HG02798 (cell line): ENCODE results near the gene ICAM5.

Experiments
- ATAC-seq: cut with Tn5 transposase; IDR thresholded peaks from one replicate; pipeline ENCODE4 v1.9.1; 2021; ENCODE audit warnings: mild to moderate bottlenecking; ENCODE audit not compliant: unreplicated experiment, poor library complexity

ICAM5 gene

DNA sequence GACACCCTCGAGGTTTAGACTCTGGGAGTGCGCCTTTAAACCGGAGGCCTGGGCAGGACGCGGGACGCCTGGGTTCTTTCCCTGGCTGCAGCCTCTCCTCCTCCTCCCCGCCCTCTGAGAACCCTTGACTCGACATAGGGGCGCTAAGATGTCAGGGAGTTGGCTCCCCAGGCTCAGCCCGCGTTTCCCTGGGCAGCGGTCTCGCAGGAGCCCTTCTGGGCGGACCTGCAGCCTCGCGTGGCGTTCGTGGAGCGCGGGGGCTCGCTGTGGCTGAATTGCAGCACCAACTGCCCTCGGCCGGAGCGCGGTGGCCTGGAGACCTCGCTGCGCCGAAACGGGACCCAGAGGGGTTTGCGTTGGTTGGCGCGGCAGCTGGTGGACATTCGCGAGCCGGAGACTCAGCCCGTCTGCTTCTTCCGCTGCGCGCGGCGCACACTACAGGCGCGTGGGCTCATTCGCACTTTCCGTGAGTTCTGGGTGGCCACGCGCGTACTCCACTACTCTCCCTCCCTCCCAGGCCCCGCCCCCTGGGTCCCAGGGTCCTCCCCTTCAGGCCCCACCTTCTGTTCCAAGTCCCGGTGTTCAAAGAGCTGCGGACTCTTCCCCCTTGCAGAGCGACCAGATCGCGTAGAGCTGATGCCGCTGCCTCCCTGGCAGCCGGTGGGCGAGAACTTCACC is 1.3 kb downstream of the ICAM5 start:
- ATAC-seq = no peak

DNA sequence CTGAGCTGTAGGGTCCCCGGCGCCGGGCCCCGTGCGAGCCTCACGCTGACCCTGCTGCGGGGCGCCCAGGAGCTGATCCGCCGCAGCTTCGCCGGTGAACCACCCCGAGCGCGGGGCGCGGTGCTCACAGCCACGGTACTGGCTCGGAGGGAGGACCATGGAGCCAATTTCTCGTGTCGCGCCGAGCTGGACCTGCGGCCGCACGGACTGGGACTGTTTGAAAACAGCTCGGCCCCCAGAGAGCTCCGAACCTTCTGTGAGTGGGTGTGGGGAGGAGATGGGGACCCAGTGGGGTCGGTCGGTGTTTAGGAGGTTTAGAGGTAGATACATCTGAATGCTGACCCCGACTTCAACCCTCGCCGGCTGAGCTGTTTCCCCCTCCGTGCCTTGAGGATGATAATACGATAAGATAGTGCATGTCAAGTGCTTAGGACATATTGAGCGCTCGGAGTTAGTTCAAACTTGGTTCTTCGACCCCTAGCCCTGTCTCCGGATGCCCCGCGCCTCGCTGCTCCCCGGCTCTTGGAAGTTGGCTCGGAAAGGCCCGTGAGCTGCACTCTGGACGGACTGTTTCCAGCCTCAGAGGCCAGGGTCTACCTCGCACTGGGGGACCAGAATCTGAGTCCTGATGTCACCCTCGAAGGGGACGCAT is 1.9 kb downstream of the ICAM5 start:
- ATAC-seq = no peak

DNA sequence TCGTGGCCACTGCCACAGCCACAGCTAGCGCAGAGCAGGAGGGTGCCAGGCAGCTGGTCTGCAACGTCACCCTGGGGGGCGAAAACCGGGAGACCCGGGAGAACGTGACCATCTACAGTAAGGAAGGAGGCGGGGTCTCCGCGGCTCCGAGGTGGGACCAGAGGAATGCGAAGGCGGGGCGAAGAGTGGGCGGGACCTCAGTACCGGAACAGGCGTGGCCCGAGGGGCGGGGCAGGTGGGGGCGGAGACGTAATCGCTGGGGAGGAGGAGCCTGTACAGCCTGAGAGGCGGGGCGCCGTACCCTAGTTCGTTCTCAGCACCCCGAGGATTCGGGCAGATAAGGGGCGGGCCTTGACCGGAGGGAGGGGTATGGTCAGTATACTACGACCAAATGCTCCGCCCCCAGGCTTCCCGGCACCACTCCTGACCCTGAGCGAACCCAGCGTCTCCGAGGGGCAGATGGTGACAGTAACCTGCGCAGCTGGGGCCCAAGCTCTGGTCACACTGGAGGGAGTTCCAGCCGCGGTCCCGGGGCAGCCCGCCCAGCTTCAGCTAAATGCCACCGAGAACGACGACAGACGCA is 2.5 kb downstream of the ICAM5 start:
- ATAC-seq = peak; percentile 53

DNA sequence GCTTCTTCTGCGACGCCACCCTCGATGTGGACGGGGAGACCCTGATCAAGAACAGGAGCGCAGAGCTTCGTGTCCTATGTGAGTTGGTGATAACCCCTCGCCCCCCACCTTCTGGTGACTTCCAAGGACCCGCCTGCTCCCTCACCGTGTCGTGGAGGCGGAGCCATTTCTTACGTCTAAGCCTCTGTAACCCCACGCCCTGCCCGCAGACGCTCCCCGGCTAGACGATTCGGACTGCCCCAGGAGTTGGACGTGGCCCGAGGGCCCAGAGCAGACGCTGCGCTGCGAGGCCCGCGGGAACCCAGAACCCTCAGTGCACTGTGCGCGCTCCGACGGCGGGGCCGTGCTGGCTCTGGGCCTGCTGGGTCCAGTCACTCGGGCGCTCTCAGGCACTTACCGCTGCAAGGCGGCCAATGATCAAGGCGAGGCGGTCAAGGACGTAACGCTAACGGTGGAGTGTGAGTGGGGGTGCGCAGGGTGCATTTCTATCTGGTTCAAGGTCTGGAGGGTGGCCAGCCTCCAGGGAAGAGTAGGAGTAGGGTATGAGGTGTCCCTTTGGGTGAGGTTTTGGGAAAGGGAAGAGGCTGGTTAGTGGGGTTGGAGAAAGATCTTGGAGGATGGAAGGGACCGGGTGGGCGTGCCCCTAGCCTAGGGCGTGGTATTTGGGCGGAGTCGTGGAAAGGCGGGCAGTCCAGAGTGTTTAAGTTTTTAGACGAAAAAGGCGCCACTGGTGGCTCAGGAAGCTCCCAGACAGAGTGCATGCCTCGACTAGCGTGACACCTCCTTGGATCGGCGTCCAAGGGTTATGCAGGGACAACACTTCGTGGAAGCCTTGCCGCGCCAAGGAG is 3.3 kb downstream of the ICAM5 start:
- no peak for ATAC-seq

DNA sequence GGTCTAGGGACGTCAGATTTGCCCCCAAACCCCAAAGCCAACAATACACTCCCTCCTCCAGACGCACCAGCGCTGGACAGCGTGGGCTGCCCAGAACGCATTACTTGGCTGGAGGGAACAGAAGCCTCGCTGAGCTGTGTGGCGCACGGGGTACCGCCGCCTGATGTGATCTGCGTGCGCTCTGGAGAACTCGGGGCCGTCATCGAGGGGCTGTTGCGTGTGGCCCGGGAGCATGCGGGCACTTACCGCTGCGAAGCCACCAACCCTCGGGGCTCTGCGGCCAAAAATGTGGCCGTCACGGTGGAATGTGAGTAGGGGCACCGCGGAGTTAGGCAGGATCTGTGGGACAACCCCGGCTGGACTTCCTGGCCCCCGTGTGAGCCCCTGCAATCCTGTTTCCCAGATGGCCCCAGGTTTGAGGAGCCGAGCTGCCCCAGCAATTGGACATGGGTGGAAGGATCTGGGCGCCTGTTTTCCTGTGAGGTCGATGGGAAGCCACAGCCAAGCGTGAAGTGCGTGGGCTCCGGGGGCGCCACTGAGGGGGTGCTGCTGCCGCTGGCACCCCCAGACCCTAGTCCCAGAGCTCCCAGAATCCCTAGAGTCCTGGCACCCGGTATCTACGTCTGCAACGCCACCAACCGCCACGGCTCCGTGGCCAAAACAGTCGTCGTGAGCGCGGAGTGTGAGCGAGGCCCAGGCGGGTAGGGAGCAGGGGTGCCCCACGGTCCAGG is 4.0 kb downstream of the ICAM5 start:
- no peak for ATAC-seq

DNA sequence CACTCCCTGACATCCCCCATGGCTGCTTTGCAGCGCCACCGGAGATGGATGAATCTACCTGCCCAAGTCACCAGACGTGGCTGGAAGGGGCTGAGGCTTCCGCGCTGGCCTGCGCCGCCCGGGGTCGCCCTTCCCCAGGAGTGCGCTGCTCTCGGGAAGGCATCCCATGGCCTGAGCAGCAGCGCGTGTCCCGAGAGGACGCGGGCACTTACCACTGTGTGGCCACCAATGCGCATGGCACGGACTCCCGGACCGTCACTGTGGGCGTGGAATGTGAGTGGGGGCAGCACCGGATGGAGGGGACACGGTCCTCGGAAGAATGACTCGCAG is 4.6 kb downstream of the ICAM5 start:
- no peak for ATAC-seq

DNA sequence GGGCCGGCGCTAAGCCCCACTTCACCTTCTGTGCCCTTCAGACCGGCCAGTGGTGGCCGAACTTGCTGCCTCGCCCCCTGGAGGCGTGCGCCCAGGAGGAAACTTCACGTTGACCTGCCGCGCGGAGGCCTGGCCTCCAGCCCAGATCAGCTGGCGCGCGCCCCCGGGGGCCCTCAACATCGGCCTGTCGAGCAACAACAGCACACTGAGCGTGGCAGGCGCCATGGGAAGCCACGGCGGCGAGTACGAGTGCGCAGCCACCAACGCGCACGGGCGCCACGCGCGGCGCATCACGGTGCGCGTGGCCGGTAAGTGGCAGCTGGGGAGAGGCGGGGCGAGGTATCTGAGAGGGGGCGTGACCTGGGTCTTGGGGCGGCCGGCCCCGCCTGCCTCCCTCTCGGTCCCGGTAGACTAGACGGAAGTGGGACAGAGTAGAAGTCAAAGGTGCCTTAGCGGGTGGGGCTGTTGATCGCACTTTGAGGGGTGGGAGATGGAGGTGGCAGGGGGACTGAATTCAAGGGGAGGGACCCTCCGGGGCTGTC is 5.6 kb downstream of the ICAM5 start:
- peak; percentile 48 for ATAC-seq

DNA sequence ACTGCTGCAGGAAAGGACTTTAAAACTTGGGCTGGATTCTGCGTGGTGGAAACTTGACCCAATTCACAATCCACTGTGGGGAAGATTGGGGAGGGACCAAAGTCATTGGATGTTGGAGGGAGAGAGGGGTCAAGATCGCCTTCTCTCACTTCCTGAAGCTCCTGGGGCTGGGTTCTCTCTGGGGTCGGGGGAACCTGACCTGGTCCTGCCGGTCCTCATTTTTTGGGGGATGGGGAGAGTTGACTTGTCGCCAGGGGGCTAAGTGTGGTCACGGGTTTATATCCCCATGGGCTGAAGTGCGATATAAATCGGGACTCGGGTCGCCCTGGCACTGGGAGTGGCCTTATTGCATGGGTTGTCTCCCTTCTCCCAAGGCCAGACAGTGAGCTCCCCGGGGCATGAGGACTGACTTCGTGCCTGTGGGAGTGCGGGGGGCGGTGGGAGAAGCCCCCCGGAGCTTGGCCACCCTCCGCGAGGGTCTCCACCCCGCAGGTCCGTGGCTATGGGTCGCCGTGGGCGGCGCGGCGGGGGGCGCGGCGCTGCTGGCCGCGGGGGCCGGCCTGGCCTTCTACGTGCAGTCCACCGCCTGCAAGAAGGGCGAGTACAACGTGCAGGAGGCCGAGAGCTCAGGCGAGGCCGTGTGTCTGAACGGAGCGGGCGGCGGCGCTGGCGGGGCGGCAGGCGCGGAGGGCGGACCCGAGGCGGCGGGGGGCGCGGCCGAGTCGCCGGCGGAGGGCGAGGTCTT is 6.3 kb downstream of the ICAM5 start:
- ATAC-seq = no peak

DNA sequence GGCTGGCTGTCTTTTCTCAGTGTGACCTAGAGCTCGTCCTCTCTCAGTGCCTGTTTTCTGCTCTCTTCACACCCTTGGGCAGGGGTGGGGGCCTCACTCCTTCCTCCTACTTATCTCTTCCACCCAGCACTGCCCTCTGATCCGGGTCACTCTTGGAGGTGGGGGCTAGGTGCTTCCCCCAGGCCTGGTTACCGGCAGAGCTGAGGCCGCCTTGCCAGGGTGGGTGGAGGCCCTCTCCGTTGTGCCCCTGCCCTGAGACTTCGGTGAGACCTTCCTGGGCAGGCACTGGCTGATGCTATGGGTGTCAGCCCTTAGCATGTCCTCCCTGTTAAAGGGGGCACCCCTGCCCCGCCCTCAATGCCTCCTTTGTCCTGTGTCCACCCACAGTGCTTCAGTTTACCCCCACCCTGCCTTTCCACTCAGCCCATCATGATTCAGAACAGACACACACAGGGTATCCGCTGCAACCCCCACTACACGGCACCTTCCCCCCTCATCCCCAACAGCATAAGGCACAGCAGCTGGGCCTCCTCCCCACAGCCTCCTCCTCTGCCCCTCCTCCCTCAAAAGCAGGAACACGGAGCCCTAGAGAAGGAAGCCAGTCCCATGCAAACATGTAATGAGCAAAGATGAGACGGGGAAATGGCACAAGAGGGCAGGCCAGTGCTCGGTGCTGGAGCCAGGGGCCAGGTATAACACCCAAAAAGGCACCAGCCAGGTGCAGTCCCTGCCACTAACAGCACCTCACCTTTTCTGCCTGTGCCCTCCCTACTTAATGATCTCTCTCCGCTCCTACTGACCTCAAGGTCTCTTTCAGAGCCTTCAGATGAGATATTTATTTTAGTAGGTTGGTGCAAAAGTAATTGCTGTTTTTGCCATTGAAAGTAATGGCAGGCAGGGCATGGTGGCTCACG is 10.1 kb downstream of the ICAM5 start:
- no peak for ATAC-seq

DNA sequence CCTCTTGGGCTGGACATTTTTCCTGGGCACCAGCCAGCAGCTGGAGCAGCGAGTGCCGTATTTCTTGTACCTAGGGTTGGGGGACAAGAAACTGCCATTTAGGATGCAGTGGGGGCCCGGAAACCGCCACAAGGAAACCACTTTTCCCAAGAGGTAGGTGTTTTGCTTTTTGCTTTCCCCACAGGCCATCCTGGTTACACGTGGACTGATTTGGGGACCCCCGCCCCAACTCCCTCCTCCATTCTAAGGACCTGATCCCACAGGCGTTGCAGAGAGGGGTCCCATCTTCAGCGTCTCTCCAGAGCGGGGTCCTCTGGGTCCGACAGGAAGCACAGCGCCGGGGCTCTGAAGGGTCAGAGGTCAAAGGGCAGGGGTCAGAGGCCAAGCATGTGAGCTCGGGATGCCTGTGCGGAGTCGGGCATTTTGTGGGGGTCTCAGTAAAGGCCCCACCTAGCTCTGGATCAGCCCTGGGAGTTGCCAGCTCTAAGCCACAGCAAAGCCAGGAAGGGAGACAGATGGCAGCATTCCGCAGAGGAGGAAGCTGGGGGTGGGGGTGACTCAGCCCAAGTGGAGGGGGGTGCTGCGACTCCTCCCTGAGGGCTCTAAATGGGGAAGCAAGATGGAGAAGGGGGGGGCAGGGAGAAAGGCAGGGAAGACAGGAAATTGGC is 15.5 kb downstream of the ICAM5 start:
- ATAC-seq = no peak

DNA sequence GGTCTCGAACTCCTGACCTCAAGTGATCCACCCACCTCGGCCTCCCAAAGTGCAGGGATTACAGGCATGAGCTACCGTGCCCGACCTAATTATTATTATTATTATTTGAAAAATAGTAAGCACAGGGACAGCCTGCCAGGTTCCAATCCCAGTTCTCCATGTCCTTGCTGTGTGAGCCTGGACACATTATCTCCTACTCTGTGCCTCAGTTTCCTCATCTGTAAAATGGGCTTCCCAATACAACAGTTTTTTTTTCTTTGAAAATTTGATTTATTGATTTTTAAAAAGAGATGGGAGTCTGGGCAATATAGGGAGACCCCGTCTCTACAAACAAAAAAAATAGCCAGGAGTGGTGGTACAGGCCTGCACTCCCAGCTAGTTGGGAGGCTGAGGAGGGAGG is 16.6 kb downstream of the ICAM5 start:
- no peak for ATAC-seq

DNA sequence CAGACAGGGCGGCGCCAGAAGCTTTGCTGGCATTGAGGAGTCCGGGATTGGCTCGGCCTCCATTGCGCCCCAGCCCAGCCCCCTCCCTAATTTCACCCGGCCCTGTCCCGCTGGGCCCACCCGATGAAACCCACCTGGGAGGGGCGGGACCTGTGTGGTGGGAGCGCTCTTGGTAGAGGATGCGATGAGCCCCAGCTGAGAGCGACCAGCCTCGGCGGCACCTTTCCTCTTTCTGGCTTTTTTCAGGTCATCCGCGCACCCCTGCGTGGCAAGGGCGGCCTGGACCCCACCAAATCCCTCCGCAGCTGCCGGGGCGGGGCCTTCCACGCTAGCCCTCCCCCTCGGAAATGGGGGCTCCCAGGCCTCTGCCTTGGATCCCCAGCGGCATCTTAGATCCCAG is 19.7 kb downstream of the ICAM5 start, which contains the start of gene ZGLP1:
Gene ZGLP1 (minus strand): TSS at position 393 of the 400 bp plus-strand sequence.
- no peak for ATAC-seq

DNA sequence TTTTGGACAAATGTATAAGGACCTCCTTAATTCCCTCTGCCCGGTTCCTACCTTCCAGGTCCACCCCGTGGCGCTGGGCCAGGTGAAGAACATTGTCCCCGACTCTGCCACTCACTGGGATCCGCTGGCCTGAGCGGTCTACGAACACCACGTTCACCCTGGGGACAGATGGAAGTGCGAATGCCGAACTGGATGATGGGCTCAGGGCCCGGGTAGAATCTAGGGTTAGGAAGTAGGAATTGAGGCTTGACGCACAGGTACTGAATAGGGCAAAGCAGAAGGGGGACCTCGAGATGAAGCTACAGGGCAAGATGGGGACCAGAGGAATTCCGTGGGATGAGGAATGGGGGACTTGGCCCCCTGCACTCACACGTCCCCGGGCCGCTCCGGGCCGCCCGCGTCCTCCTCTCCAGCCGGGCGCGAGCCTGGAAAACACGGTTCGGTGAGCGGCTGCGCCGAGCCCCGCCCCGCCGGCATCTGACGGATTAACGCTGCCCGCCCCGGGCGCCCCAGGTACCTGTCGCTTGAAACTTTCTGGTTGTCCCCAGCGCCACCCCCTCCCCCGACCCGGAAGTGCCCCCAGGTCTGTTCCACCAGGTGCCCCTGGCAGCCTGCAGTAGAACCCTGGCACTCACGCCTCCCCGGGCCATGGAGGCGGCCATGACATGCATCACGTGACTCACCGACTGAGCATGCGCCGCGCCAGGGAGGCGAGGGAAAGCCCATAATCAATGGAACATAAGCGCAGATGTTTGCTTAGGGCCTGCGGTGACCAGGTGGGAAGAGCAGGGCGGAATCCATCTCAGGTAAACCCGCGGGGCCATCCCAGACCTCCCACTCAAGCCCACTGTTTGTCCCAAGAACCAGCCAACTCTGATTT is 25.8 kb downstream of the ICAM5 start, which contains the start of gene FDX2:
Gene FDX2 (minus strand): TSS at position 681 of the 880 bp plus-strand sequence. CDS start 19 bp downstream, at position 662.
- peak; percentile 77 for ATAC-seq

DNA sequence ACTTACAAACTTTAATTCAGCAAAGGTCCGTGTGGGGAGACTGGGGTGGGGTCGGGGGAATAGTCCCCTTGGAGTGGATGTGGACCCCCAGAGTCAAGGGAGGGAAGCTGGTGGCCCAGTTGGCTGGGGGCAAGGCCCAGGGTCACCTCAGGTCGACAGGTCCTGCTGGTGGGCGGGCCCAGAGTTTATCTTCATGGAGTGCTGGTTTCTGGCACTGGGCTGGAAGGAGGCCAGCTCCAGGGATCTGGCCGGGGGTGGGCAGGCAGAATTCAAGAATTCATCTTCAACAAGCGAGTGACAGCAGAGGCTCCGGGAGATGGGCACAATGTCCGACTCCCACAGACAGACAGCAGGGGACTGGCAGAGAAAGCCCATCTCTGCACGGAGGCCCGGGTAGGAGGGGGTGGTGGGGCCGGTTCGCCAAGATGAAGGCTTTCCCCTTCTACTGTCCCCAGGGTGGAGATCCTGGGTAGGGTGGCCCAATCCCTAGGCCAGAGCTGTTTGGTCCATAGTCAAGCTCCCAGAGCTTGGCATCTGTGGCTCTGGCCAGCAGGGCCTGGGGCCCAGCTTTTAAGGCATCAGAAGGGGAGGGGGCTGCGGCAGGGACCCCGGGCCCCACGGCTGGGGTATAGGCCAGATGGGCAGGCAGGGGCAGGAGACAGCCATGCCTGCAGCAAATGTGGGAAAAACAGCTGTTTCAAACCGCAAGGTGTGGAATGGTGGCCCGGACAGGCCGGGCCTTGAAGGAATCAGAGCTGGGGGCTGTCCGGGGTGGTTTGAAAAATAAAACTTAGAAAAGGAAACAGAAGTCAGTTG is 26.7 kb downstream of the ICAM5 start:
- ATAC-seq = peak; percentile 6

DNA sequence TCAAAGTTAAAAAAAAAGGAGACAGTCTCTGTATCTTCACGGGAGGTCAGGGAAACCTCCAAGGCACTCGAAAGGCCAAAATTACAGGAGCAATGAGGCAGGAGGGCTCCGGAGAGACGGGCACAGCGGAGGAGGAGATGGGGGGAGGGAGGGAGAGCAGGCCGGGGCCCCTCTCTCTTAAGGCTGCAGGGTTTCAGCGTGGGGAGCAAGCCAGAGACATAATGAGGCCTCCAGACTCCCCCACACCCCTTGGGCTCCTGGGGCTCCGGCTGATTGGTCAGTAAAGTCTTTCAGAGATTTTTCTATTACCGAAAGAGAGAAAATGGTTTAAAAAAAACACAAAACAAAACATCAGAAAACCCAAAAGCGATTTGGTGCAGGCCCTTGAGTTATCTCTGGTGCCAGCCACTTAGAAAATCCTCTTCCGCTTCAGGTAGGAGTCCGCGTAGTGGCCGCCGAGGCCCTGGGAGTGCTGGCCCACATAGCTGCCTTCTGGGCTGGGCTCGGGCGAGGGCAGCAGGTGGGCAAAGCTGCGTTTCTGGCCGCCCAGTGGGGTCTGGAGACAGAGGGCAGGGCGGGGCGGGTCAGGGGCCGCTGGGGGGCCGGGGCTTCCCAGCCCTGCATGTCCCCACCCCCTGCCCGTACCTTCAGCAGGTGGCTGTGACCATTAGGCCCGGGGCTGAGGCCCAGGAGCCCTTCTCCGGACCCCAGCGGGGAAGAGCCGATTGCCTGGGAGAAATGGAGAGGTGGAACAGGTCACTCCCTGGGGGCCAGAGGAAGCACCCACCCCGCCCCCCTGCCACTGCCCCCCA is 27.5 kb downstream of the ICAM5 start:
- ATAC-seq = no peak
